ENCODE data around the gene TCEA2. TPM values are rescaled to one million over a fixed set of nuclear protein-coding genes. Genes with fewer than 3 reads are reported as not detected.

The TCEA2 gene
- total RNA-seq, 2 donors from 2014 or later = 17.8 to 25.5 TPM

- H3K27ac ChIP-seq = no peak overlapping the region
- H3K9me3 ChIP-seq = no peaks in the 10 kb centered on the region
- no peak for TF ChIP-seq CTCF (IDR thresholded peaks at IDR 0.05)
- H3K4me3 ChIP-seq = no peak overlapping the region
- H3K36me3 ChIP-seq = no peaks in the 10 kb centered on the region
- DNase-seq (ENCODE audit: low spot score) = no peak
- no peaks in the 10 kb centered on the region for H3K27me3 ChIP-seq
- peaks cover 0 to 12% of the 10 kb centered on the region in 2 donors for H3K4me1 ChIP-seq
Observed at GRCh38 chr20:64100946-64101688, 38.1 kb downstream of the TCEA2 start.

- peak overlapping the region in 1 of 2 donors; percentile 46 for H3K27ac ChIP-seq
- peaks cover 0 to 12% of the 10 kb centered on the region in 2 donors for H3K4me1 ChIP-seq
- no peak for DNase-seq (ENCODE audit: low spot score)
- H3K27me3 ChIP-seq = no peaks in the 10 kb centered on the region
- H3K9me3 ChIP-seq = no peaks in the 10 kb centered on the region
- TF ChIP-seq CTCF (IDR thresholded peaks at IDR 0.05) = peak; percentile 75 to 84
- H3K4me3 ChIP-seq = peak overlapping the region; percentile 46 to 60
- no peaks in the 10 kb centered on the region for H3K36me3 ChIP-seq
Observed at GRCh38 chr20:64101731-64102621, 39.0 kb downstream of the TCEA2 start.

- H3K27me3 ChIP-seq = no peaks in the 10 kb centered on the region
- peak overlapping the region; percentile 46 to 60 for H3K4me3 ChIP-seq
- no peak for DNase-seq (ENCODE audit: low spot score)
- peaks cover 0 to 12% of the 10 kb centered on the region in 2 donors for H3K4me1 ChIP-seq
- TF ChIP-seq CTCF (IDR thresholded peaks at IDR 0.05) = no peak
- no peaks in the 10 kb centered on the region for H3K36me3 ChIP-seq
- H3K9me3 ChIP-seq = no peaks in the 10 kb centered on the region
- peak overlapping the region; percentile 40 to 46 for H3K27ac ChIP-seq
Observed at GRCh38 chr20:64102647-64103354, 39.8 kb downstream of the TCEA2 start.

- Histone ChIP-seq H3K4me3 (no peak overlapping the region), H3K27ac (no peak overlapping the region), H3K9me3 (no peaks in the 10 kb centered on the region), H3K27me3 (no peaks in the 10 kb centered on the region), H3K36me3 (no peaks in the 10 kb centered on the region), H3K4me1 (peaks cover 0 to 12% of the 10 kb centered on the region in 2 donors)
- TF ChIP-seq CTCF (IDR thresholded peaks at IDR 0.05) = no peak
- DNase-seq (ENCODE audit: low spot score) = no peak
Observed at GRCh38 chr20:64103871-64104666, 41.1 kb downstream of the TCEA2 start.
